ENCODE data around the gene ZNF688. TPM values are rescaled to one million over a fixed set of nuclear protein-coding genes. Genes with fewer than 3 reads are reported as not detected.

ZNF688 gene
- total and polyA plus RNA-seq, 9 of the 15 experiments (the other 6 are each of a cell fraction or from before 2014, with no cell fraction given) = 0.48 to 12.9 (median 4.5) TPM

- TF ChIP-seq PKNOX1 (IDR thresholded peaks at IDR 0.05) (peak; percentile 75), PHB (CRISPR knock-in tag; IDR thresholded peaks at IDR 0.05) (peak; percentile 56; the same call in 1 of the 2 replicates), DPF2 (IDR thresholded peaks at IDR 0.05) (peak; percentile 44; the same call in 1 of the 2 replicates), RBM34 (IDR thresholded peaks at IDR 0.05; ENCODE audit: borderline replicate concordance, insufficient read depth, low read length) (no peak), ZNF121 (CRISPR knock-in tag; conservative IDR thresholded peaks at IDR 0.05) (no peak), JUN (IDR thresholded peaks at IDR 0.05; ENCODE audit: borderline replicate concordance, low read depth, low read length) (no peak), JUN (CRISPR knock-in tag; IDR thresholded peaks at IDR 0.05; ENCODE audit: borderline replicate concordance) (no peak), FOXK1 (CRISPR knock-in tag; IDR thresholded peaks at IDR 0.05; ENCODE audit: borderline replicate concordance) (no peak), E4F1 (CRISPR knock-in tag; IDR thresholded peaks at IDR 0.05; ENCODE audit: borderline replicate concordance) (no peak), RBM39 (optimal IDR thresholded peaks at IDR 0.05; ENCODE audit: low read depth, low read length) (no peak), XRCC5 (IDR thresholded peaks at IDR 0.05; ENCODE audit: low read depth, low read length) (no peak), POLR2AphosphoS2 (IDR thresholded peaks at IDR 0.05; ENCODE audit: low read length) (no peak), ZFPM2 (CRISPR knock-in tag; IDR thresholded peaks at IDR 0.05) (0 out of 2 replicates have a peak, but pooled peaks have one; percentile 64), ZNF280B (CRISPR knock-in tag; IDR thresholded peaks at IDR 0.05) (no peak), SIRT6 (IDR thresholded peaks at IDR 0.05; ENCODE audit: low read depth, low read length) (no peak), GABPB2 (CRISPR knock-in tag; conservative IDR thresholded peaks at IDR 0.05) (0 out of 2 replicates have a peak, but pooled peaks have one; percentile 33), PRMT5 (CRISPR knock-in tag; IDR thresholded peaks at IDR 0.05) (no peak), ZNF583 (CRISPR knock-in tag; IDR thresholded peaks at IDR 0.05) (peak; percentile 71; the same call in 1 of the 2 replicates), CEBPB (tag; IDR thresholded peaks at IDR 0.05) (no peak), ZBTB9 (CRISPR knock-in tag; IDR thresholded peaks at IDR 0.05) (peak; percentile 73), NR2F6 (CRISPR knock-in tag; IDR thresholded peaks at IDR 0.05) (no peak), ZKSCAN1 (IDR thresholded peaks at IDR 0.05; ENCODE audit: low read depth, low read length) (peak; percentile 10), RBBP5 (IDR thresholded peaks at IDR 0.05; ENCODE audit: borderline replicate concordance, insufficient read depth, low read length, poor library complexity, severe bottlenecking) (peak; percentile 67)
Observed at GRCh38 chr16:30526823-30527634, 44.5 kb downstream of the ZNF688 start (continued).
